HepG2 (cell line): ENCODE measurements around the gene HSCB. TPM values are rescaled to one million over a fixed set of nuclear protein-coding genes. Genes with fewer than 3 reads are reported as not detected.

Source experiments
- CTCF ChIP-seq: sonication (generic); formaldehyde crosslinking; IDR thresholded peaks from 2 replicates; pipeline ENCODE4 v1.5.0; 2020; ENCODE audit warnings: mild to moderate bottlenecking, missing genetic modification reagents, moderate library complexity
- GABPB1 ChIP-seq: IDR thresholded peaks from 2 replicates; pipeline ENCODE4 v1.6.1; 2016; ENCODE audit warnings: mild to moderate bottlenecking, missing genetic modification reagents, moderate library complexity, missing compliant biosample characterization
- HMGXB3 ChIP-seq: sonication (generic); formaldehyde crosslinking; IDR thresholded peaks from 2 replicates; pipeline ENCODE4 v1.4.0; 2020; ENCODE audit warnings: missing genetic modification reagents, borderline replicate concordance
- HNF1B ChIP-seq: sonication (generic); formaldehyde crosslinking; IDR thresholded peaks from 2 replicates; pipeline ENCODE4 v1.5.1; 2020; ENCODE audit warnings: mild to moderate bottlenecking, moderate library complexity, missing genetic modification reagents
- JUND ChIP-seq: sonication (generic); formaldehyde crosslinking; IDR thresholded peaks from 2 replicates; pipeline ENCODE4 v1.8.0; 2022; ENCODE audit warnings: mild to moderate bottlenecking, missing genetic modification reagents
- KAT8 ChIP-seq: IDR thresholded peaks from 2 replicates; pipeline ENCODE4 v1.6.1; 2016; ENCODE audit warnings: missing genetic modification reagents, missing compliant biosample characterization
- NCOA2 ChIP-seq: sonication (generic); formaldehyde crosslinking; IDR thresholded peaks from 2 replicates; pipeline ENCODE4 v1.8.0; 2022; ENCODE audit warnings: inconsistent platforms
- NR1H2 ChIP-seq: sonication (generic); formaldehyde crosslinking; IDR thresholded peaks from 2 replicates; pipeline ENCODE4 v1.8.1; 2022; ENCODE audit warnings: low read depth, missing genetic modification reagents, borderline replicate concordance
- ONECUT2 ChIP-seq: sonication (generic); formaldehyde crosslinking; IDR thresholded peaks from 2 replicates; pipeline ENCODE4 v1.4.0; 2020; ENCODE audit warnings: missing genetic modification reagents
- SKIL ChIP-seq: sonication (generic); formaldehyde crosslinking; IDR thresholded peaks from 2 replicates; pipeline ENCODE4 v1.8.0; 2022; ENCODE audit warnings: missing genetic modification reagents, mild to moderate bottlenecking, moderate library complexity, borderline replicate concordance
- TEAD3 ChIP-seq: optimal IDR thresholded peaks from 2 replicates; pipeline ENCODE3; 2016; ENCODE audit warnings: borderline replicate concordance
- ZBTB4 ChIP-seq: sonication (generic); formaldehyde crosslinking; IDR thresholded peaks from 2 replicates; pipeline ENCODE4 v1.4.0; 2020; ENCODE audit warnings: missing genetic modification reagents, mild to moderate bottlenecking, borderline replicate concordance
- ZFX ChIP-seq: sonication (generic); formaldehyde crosslinking; IDR thresholded peaks from 2 replicates; pipeline ENCODE4 v1.4.0; 2020; ENCODE audit warnings: mild to moderate bottlenecking, low read depth, missing genetic modification reagents, moderate library complexity
- ZNF749 ChIP-seq: sonication (generic); formaldehyde crosslinking; IDR thresholded peaks from 2 replicates; pipeline ENCODE4 v1.8.0; 2022; ENCODE audit warnings: mild to moderate bottlenecking, missing genetic modification reagents, moderate library complexity, borderline replicate concordance
- polyA plus RNA-seq, 8 experiments: library from polyadenylated mRNA; depleted of rRNA in 3 of 8; stranded (reverse) in 7 of 8; unstranded in 1 of 8; fragments of >200 nt; fragmentation: Illumina TruSeq in 4 of 8; extraction: Trizol in 4 of 8; gene quantifications; 2 replicates each; pipeline versions ENCODE4 v1.2.1 to v1.2.3, GENCODE V29; 2011 to 2016; ENCODE audit warnings: low read depth in 4 of 8, missing spikeins in 1 of 8, mixed read lengths in 1 of 8; ENCODE audit not compliant: insufficient read depth in 1 of 8
- total RNA-seq, 5 experiments: library from RNA; depleted of rRNA; stranded (reverse); fragments of >200 nt; fragmentation: Illumina TruSeq; extraction: Trizol; gene quantifications; 2 replicates each; pipeline ENCODE4 v1.2.3, GENCODE V29; 2016; ENCODE audit warnings: low read depth in 1 of 5

HSCB gene
- total and polyA plus RNA-seq, 2 of the 13 experiments (the other 11 are each of a cell fraction or from before 2014, with no cell fraction given) = 15.4 to 20.9 TPM

GRCh38 chr22:28741785-28742561 lies at the start of gene HSCB, which contains the start of gene CHEK2 (continued):
- 0 out of 2 replicates have a peak, but pooled peaks have one; percentile 18 for TF ChIP-seq HMGXB3 (CRISPR knock-in tag)
- peak; percentile 30 for TF ChIP-seq TEAD3 (CRISPR knock-in tag)
- TF ChIP-seq HNF1B (CRISPR knock-in tag) = peak; percentile 44
- TF ChIP-seq NR1H2 (CRISPR knock-in tag) = 0 out of 2 replicates have a peak, but pooled peaks have one; percentile 36
- peak; percentile 79 for TF ChIP-seq ZBTB4 (CRISPR knock-in tag)
- peak; percentile 52 for TF ChIP-seq CTCF
- TF ChIP-seq GABPB1 (CRISPR knock-in tag) = peak; percentile 94
- peak; percentile 94 for TF ChIP-seq ZFX (CRISPR knock-in tag)
- no peak for TF ChIP-seq SKIL
- 0 out of 2 replicates have a peak, but pooled peaks have one; percentile 59 for TF ChIP-seq ZNF749 (CRISPR knock-in tag)
- no peak for TF ChIP-seq ONECUT2 (CRISPR knock-in tag)
- TF ChIP-seq KAT8 = peak; percentile 30; the same call in 1 of the 2 replicates
- TF ChIP-seq NCOA2 (CRISPR knock-in tag) = no peak
- 0 out of 2 replicates have a peak, but pooled peaks have one; percentile 84 for TF ChIP-seq JUND
